SU-DHL-6 (cell line): ENCODE data around the gene G0S2.

ENCODE experiments used
- EZH2phosphoT487 ChIP-seq: fragments of 200-600 bp; sonication (generic), shearing (Covaris generic); conservative IDR thresholded peaks from 2 replicates; pipeline ENCODE4 v1.6.1; 2018; ENCODE audit warnings: mild to moderate bottlenecking, antibody characterized with exemption, low read length, moderate library complexity, mixed read lengths
- TF ChIP-seq, protein P1 (sequence below): fragments of 200-600 bp; sonication (generic); IDR thresholded peaks from one replicate; pipeline ENCODE4 v1.5.1; 2017; ENCODE audit warnings: antibody characterized with exemption, mild to moderate bottlenecking, low read length, moderate library complexity; ENCODE audit not compliant: insufficient read depth, poor library complexity, severe bottlenecking

DNA sequence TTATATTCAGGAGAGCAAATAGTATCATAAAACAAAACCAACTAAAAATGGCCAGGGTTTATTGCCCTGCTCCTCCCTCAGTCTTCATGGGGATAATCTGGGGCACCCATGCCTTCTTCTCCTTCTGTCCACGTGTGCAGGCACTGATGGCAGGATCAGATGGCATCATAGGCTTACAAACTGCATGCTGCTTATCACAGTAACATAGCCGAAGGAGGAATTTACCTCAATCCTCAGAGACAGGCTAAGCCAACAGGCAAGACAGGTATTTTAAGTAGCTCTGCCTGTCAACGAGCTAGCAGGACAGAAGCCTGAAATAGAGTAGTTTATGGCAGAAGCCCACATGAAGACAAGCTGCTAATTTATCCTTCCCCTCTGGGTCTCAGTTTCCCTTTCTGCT, 32.4 kb upstream of the G0S2 start:
- TF ChIP-seq, protein P1, sequence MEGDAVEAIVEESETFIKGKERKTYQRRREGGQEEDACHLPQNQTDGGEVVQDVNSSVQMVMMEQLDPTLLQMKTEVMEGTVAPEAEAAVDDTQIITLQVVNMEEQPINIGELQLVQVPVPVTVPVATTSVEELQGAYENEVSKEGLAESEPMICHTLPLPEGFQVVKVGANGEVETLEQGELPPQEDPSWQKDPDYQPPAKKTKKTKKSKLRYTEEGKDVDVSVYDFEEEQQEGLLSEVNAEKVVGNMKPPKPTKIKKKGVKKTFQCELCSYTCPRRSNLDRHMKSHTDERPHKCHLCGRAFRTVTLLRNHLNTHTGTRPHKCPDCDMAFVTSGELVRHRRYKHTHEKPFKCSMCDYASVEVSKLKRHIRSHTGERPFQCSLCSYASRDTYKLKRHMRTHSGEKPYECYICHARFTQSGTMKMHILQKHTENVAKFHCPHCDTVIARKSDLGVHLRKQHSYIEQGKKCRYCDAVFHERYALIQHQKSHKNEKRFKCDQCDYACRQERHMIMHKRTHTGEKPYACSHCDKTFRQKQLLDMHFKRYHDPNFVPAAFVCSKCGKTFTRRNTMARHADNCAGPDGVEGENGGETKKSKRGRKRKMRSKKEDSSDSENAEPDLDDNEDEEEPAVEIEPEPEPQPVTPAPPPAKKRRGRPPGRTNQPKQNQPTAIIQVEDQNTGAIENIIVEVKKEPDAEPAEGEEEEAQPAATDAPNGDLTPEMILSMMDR: no peak
- no peak for TF ChIP-seq EZH2phosphoT487
